Activated CD4-positive, alpha-beta T cell treated with anti-CD3 and anti-CD28 coated beads, Interleukin-2, amount 50 U/mL, for 16 hours (primary cell): ENCODE measurements around the gene ANKRD16.
"Not testable (repeated sequence)": the region's sequence is repeated elsewhere in the genome, so short reads cannot be mapped to it uniquely, and the experiment has no call there.

Experiments used
- DNase-seq: peaks from one replicate; pipeline ENCODE4 v3.0.0-alpha.2; 2020

ANKRD16 gene

GRCh38 chr10:5902511-5903274, 13.0 kb upstream of the ANKRD16 start:
- no peak for DNase-seq

GRCh38 chr10:5900247-5900646, 10.6 kb upstream of the ANKRD16 start:
- DNase-seq: no peak

GRCh38 chr10:5898163-5898562, 8.5 kb upstream of the ANKRD16 start:
- no peak for DNase-seq

GRCh38 chr10:5897504-5897903, 7.8 kb upstream of the ANKRD16 start:
- no peak for DNase-seq

DNA sequence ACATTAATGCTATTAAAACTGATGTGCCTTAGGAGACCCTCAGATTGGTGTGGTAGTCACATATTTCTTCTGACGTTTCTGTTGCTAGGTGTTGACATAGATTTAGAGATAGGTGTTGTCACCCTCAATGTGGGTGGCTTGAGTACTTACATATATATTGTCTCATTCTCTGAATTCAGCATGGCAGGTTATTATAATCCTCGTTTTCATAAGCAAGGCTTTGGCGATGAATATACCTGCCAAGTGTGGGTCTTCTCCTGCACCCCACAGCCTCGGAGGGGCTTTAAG, 7.3 kb upstream of the ANKRD16 start:
- no peak for DNase-seq

- DNase-seq: no peak
Measured at GRCh38 chr10:5896208-5897052, 6.7 kb upstream of the ANKRD16 start.

- no peak for DNase-seq
Measured at GRCh38 chr10:5895804-5896203, 6.1 kb upstream of the ANKRD16 start.

DNA sequence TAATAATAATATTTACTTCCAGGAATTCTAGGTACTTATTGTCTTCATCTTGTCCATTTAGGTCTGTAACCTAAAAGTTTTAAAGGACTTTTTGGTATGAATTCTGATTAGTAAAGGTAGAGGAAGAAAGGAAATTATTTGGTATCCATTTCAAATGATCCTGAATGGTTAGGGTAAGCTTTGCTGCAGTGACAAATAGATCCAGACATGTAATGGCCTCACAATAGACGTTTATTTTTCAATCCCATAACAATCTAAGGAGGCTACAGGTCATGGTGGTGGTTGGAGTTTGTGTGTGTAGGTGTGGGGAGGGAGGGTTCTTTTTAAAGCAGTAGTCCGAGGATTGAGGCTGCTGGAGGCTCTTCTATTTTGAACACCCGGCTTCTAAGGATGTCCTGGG, 5.7 kb upstream of the ANKRD16 start:
- DNase-seq: no peak

- DNase-seq: no peak
Measured at GRCh38 chr10:5894873-5895272, 5.2 kb upstream of the ANKRD16 start.

- DNase-seq: no peak
Measured at GRCh38 chr10:5894403-5894802, 4.7 kb upstream of the ANKRD16 start.

DNA sequence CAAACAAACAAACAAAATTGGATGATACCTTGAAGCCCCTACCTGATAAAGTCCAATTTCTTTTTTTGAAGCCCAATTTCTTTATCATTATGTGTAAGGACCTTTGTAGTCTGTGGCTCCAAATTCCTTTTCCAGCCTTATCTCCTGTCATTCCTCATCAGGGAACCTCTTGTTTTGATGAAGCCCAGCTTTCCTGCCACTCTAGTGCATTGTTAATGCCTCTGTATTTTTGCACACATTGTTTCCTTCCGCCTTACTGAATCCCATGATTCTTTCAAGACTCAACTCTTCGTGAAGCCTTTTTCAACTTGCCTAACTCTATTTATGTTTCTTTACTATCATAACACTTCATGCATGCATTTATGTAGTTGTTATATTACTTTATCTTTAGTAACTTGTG, 3.6 kb upstream of the ANKRD16 start:
- DNase-seq: no peak

GRCh38 chr10:5892007-5892406, 2.3 kb upstream of the ANKRD16 start:
- DNase-seq: no peak

GRCh38 chr10:5891009-5891408, 1.3 kb upstream of the ANKRD16 start:
- no peak for DNase-seq

- DNase-seq: peak; percentile 20
Measured at GRCh38 chr10:5890452-5890915, 791 bp upstream of the ANKRD16 start.

GRCh38 chr10:5888843-5889623, 660 bp downstream of the ANKRD16 start:
- peak; percentile 38 for DNase-seq

DNA sequence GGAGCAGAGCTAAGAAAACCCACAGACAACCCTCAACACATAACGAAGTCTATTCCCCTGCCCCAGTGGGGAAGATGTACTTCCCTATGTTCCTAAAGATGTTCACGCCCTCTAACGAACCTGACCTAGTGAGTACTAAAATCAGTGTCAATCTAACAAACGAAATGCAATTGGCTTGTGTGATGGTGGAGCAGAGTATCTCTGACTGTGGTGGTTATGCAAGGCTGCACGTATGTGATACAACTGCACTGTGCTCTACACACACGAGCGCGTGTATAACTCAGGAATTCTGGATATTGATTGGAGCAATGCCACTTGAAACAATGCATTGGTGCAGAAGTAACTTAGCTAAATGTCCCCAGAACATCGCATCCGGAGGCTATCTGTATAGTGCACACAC, 1.3 kb downstream of the ANKRD16 start:
- no peak for DNase-seq

DNA sequence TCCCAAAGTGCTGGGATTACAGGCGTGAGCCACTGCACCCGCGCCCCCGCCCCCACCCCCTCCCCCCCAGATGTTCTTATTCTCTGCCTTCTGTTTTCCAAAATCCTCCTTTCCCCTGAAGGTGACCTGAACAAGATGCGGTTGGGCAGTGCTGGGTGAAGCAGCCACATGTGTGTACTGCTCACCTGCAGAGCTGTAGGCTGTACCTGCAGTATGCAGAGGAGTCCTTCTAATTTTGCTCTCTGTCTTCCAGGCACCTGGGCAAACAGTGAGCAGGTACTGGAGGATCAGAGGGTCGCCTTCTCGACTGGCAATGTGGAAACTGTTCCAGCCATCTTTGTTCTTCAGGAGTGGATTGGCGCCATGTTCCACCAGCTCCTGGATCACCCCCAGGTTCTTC, 2.1 kb downstream of the ANKRD16 start:
- DNase-seq: no peak

GRCh38 chr10:5887029-5887428, 2.7 kb downstream of the ANKRD16 start:
- no peak for DNase-seq

GRCh38 chr10:5885619-5886018, 4.1 kb downstream of the ANKRD16 start:
- no peak for DNase-seq

DNA sequence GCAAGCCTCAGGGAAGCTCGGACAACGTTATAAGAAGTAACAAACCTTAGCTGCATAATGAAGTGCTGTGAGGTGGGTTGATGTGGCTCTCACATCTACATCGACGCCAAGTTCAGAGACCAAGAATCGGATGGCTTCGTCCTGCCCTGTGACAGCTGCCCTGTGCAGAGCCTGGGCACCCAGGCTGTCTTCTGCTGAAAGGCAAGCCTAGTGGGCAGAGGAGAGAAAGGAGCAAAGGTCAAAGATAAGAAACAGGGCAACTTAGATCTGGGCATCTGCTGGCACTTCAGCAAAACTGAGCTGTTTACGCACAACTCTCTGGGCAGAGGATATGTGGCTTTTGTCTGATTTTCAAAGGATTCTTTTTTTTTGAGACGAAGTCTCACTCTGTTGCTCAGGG, 6.7 kb downstream of the ANKRD16 start:
- no peak for DNase-seq

GRCh38 chr10:5877041-5877440, 12.7 kb downstream of the ANKRD16 start:
- DNase-seq: not testable (repeated sequence)

DNA sequence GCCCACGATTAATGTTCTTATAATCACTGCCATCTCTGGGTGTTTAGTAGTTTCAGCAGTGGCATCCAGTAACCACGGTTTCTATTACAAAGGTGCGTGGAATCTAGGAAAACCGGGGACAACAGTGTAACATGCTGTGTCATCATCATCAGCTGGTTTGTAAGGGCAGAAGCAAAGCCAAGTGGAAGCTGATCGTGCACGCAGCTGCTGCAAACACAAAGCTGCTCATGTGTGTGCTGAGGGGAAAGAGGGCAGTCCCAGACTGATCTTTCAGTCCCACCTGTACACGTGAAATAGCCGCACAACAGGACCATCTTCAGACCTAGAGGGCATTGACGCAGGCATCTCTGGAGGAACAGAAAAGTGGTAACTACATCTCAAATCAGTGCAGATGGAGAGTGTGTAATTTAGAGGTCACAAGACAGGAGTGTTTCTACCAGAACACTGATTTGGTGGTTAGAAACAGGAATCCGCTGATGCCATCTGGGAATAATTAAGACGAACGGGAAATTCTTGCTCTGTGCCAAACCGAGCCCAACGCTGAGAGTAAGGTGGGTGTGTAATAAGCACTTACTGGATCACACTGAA, 13.4 kb downstream of the ANKRD16 start:
- DNase-seq: no peak

DNA sequence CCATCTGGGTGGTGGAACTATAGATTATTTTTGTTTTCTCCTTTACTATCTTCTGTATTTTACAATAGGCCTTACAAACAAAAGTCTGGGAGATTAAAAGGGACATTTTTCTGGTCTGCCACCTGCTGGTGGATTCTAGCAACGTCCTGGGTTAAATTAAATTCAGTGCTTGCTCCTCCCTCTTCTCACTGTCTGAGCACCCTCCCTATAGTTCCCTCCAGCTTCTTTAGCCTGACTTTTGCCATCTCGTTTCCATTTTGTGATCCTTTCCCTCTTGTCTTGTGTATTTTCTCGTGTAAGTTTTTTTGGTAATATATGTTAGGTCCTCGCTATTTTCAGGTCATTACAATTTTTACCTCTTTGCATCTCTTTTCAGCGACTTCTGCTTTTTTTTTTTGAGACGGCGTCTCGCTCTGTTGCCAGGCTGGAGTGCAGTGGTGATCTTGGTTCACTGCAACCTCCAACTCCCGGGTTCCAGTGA, 16.1 kb downstream of the ANKRD16 start:
- peak; percentile 73 for DNase-seq
